Skeletal muscle tissue (tissue), 4 donors: ENCODE data around the gene TCF7L2. TPM values are rescaled to one million over a fixed set of nuclear protein-coding genes. Genes with fewer than 3 reads are reported as not detected.

ENCODE experiments used
- H3K27ac ChIP-seq: one replicate; pipeline ENCODE4 v1.7.0; 2013; ENCODE audit warnings: mild to moderate bottlenecking, low read depth, low read length, inconsistent platforms
- H3K27me3 ChIP-seq, 3 donors: one replicate each; pipeline ENCODE4 v1.7.0; 2013; ENCODE audit warnings: low read length in 3 of 3; ENCODE audit not compliant: control insufficient read depth in 3 of 3, insufficient read depth in 3 of 3
- H3K36me3 ChIP-seq, 3 donors: one replicate each; pipeline ENCODE4 v1.7.0; 2013; ENCODE audit warnings: low read length in 3 of 3; ENCODE audit not compliant: control insufficient read depth in 3 of 3, insufficient read depth in 3 of 3
- H3K4me1 ChIP-seq, 3 donors: one replicate each; pipeline ENCODE4 v1.7.0; 2013; ENCODE audit warnings: low read length in 3 of 3, mild to moderate bottlenecking in 3 of 3; ENCODE audit not compliant: control insufficient read depth in 3 of 3, insufficient read depth in 3 of 3
- H3K4me3 ChIP-seq, 3 donors: one replicate each; pipeline ENCODE4 v1.7.0; 2013; ENCODE audit warnings: low read length in 3 of 3
- H3K9ac ChIP-seq, 3 donors: one replicate each; pipeline ENCODE4 v1.7.0; 2013; ENCODE audit warnings: low read length in 3 of 3, mild to moderate bottlenecking in 3 of 3, moderate library complexity in 2 of 3, low read depth in 1 of 3
- H3K9me3 ChIP-seq, 3 donors: one replicate each; pipeline ENCODE4 v1.7.0; 2013; ENCODE audit warnings: low read length in 3 of 3; ENCODE audit not compliant: control insufficient read depth in 3 of 3
- total RNA-seq: library from RNA; depleted of rRNA; stranded (reverse); fragments of >200 nt; gene quantifications from one replicate; pipeline ENCODE4 v1.2.3, GENCODE V29; 2014
- donor health status: Osteomylitis.

The TCF7L2 gene
- total RNA-seq, 1 donor from 2014 or later = 33.9 TPM

DNA sequence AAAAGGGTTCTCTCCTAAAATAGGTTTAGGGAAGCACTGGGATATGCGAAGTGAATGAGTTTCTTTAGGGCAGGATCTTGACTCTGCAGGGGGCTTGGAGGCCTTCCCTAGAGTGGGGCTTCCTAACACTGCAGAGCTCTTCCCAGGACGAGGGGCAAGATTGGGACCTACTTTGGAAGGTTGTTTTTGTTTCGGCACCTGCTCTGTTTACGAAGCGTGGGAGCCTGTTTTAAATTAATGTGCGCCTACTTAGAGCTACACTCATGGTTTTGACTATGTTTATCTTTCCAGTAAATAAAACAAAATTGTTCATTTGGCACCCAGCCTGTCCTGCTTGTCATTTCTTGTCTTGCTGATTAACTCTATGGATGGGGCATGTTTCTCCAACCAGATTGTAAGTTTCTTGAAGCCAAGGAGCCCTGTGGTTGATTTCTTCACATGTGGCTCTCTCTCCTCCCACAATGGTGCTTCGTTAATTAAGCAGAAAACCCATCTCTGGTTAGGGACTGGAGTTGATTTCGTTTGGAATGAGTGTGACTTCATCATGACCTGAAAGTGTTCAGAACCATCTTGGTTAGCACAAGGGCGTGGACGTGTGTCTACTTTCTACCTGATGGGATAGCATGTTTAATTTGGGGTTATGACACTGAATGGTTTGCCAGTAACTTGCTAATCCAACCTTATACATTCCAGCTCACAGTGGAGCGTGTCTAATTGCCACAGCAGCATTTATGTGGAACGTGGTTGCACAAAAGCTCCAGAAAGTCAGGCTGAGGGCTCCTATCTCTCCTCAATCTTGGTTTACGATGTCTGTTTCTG lies 98.1 kb downstream of the TCF7L2 start:
- no peaks in the 10 kb centered on the region for H3K27me3 ChIP-seq
- H3K9me3 ChIP-seq = no peaks in the 10 kb centered on the region
- H3K36me3 ChIP-seq = no peaks in the 10 kb centered on the region
- no peak overlapping the region for H3K4me3 ChIP-seq
- H3K9ac ChIP-seq = no peak overlapping the region
- H3K4me1 ChIP-seq = peaks cover 3 to 13% (median 9%) of the 10 kb centered on the region in 3 donors
- H3K27ac ChIP-seq = peak overlapping the region; percentile 27

DNA sequence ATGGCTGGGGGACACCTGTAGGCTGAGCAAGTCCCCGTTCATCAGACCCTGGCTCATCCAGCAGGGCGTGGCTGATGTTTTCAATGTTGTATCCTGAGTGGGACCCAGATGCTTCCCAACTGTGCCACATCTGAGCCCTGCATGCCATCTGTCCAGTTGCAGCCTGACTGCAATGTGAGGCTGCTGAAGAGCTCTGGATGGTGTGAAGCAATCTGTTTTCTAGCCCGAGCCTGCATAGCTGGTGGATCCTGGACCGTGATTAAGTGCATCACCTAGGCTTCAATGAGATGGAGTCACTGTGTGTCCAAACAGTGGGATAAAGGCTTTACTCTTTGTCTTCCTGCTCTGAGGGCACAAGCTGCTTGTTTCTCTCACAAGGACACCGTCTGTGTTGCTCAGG lies 99.8 kb downstream of the TCF7L2 start:
- Histone ChIP-seq H3K9me3 (no peaks in the 10 kb centered on the region), H3K9ac (no peak overlapping the region), H3K27me3 (no peaks in the 10 kb centered on the region), H3K4me3 (no peak overlapping the region), H3K4me1 (peaks cover 3 to 13% (median 9%) of the 10 kb centered on the region in 3 donors), H3K36me3 (no peaks in the 10 kb centered on the region), H3K27ac (no peak overlapping the region)

DNA sequence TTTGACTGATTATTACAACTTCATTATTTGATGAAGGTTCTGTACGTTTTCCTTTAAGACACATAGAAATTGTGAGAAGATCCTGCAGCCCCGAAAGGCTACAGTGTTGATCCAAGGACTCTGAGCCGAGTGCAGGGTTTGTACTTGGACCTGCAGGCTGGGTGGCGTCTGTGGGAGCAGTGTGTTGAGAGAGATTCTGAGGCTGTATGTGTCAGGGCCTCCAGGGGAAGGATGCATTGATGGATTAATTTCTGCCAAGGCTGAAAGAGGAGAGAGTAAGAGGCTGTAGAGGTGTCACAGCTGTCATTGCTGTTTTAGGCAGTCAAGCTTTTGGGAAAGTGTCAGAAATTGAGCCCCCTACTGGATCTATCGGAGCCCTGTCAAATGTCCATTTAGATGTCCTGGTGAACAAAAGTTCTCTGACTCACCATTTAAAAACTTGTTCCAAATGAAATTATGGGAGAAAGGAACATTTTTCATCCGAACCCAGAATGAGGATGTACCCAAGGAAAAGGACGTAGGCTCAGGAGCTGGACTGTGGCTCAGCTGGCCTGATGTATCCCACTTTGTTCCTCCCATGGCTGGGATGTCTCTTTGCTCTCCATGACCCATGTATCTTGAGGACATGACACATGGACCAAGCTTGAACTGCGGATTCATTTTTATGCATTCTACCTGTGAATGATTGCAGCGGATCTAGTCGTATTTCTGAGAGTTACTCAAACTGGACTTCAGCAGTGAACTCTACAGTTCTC lies 102.2 kb downstream of the TCF7L2 start:
- Histone ChIP-seq H3K27me3 (no peaks in the 10 kb centered on the region), H3K9me3 (no peaks in the 10 kb centered on the region), H3K9ac (no peak overlapping the region), H3K4me1 (peaks cover 3 to 12% (median 9%) of the 10 kb centered on the region in 3 donors), H3K27ac (no peak overlapping the region), H3K36me3 (no peaks in the 10 kb centered on the region), H3K4me3 (no peak overlapping the region)

DNA sequence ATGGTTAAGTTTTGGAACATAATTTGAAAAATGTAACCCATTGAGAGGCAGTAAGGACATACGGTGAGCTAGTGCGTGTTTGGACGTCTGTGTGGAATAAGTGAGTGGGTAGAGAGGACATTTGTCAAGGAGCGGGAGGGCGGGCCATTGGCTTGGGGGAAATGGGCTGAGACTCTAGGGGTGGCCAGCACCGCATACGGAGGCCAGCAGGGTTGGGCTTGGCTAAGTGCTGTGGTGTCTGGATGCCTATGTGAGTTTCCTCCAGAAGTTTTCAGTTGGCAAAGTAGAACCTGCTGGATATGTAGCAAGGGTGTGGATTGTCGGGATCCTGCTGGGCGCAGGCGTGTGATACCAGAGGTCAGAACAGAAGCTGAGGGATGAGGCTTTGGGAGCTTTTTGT lies 103.0 kb downstream of the TCF7L2 start:
- H3K27ac ChIP-seq = peak overlapping the region; percentile 32
- H3K9ac ChIP-seq = no peak overlapping the region
- H3K27me3 ChIP-seq = no peaks in the 10 kb centered on the region
- H3K4me3 ChIP-seq = no peak overlapping the region
- H3K36me3 ChIP-seq = no peaks in the 10 kb centered on the region
- no peaks in the 10 kb centered on the region for H3K9me3 ChIP-seq
- H3K4me1 ChIP-seq = peaks cover 3 to 9% (median 7%) of the 10 kb centered on the region in 3 donors

DNA sequence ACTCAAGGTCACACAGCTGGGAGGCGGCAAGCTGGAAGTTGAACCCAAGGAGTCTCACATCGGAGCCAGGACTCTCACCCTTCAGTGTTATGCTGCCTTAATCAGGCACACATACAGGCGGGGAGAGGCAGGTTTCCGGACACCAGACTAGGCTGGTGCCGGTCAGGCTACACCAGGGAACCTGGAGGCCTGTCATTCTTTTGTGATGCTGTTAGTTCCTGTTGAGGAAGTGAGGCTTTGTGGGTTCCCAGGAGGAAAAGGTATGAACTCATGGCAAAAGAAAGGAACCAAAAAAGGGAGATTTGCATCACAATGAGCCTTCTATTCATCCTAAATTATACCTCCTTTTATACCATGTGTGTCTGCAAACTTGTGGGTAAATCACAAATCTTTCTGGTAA lies 103.8 kb downstream of the TCF7L2 start:
- Histone ChIP-seq H3K9me3 (no peaks in the 10 kb centered on the region), H3K36me3 (no peaks in the 10 kb centered on the region), H3K27me3 (no peaks in the 10 kb centered on the region), H3K9ac (no peak overlapping the region), H3K4me1 (peaks cover 9 to 14% (median 13%) of the 10 kb centered on the region in 3 donors), H3K4me3 (no peak overlapping the region), H3K27ac (peak overlapping the region; percentile 32)

GRCh38 chr10:113055458-113055857 lies 105.4 kb downstream of the TCF7L2 start:
- H3K9me3 ChIP-seq = no peaks in the 10 kb centered on the region
- no peaks in the 10 kb centered on the region for H3K36me3 ChIP-seq
- H3K4me3 ChIP-seq = no peak overlapping the region
- H3K27me3 ChIP-seq = no peaks in the 10 kb centered on the region
- H3K9ac ChIP-seq = no peak overlapping the region
- no peak overlapping the region for H3K27ac ChIP-seq
- peaks cover 14 to 28% (median 26%) of the 10 kb centered on the region in 3 donors for H3K4me1 ChIP-seq

- Histone ChIP-seq H3K9ac (no peak overlapping the region), H3K4me1 (peaks cover 20 to 33% (median 32%) of the 10 kb centered on the region in 3 donors), H3K36me3 (no peaks in the 10 kb centered on the region), H3K4me3 (no peak overlapping the region), H3K27ac (no peak overlapping the region), H3K27me3 (no peaks in the 10 kb centered on the region), H3K9me3 (no peaks in the 10 kb centered on the region)
Observed at GRCh38 chr10:113056030-113056429, 106.0 kb downstream of the TCF7L2 start.

DNA sequence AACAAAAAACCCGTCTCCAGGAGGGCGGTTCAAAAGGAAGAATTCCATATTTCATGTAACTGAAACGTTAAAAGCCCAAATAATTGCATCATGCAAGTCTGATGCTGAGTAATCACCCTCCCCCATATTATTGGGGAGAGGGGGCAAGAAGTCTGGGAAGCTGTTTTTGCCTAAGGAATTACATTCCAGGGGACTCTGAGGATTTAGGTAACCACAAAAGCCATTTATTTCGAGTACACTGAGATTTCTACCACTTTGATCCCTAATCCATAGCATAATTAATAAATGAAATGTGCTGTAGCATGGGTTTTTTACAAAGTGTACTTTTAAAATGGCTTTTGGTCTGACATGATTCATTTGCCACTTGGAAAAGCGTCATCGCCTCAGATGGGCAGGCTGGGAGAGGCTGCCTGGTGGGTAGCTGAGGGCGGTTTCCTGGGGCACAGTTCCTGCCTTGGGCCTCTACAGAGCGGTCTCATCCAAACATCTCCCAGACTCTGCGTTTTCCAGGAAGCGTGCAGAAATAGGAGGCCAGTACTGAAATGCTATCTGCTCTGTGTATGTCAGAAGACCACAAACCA lies 106.5 kb downstream of the TCF7L2 start:
- H3K27ac ChIP-seq = peak overlapping the region; percentile 28
- H3K27me3 ChIP-seq = no peaks in the 10 kb centered on the region
- H3K9ac ChIP-seq = no peak overlapping the region
- no peak overlapping the region for H3K4me3 ChIP-seq
- H3K9me3 ChIP-seq = no peaks in the 10 kb centered on the region
- H3K4me1 ChIP-seq = peaks cover 24 to 37% (median 36%) of the 10 kb centered on the region in 3 donors
- H3K36me3 ChIP-seq = no peaks in the 10 kb centered on the region

GRCh38 chr10:113057948-113058522 lies 108.0 kb downstream of the TCF7L2 start:
- Histone ChIP-seq H3K9ac (no peak overlapping the region), H3K4me3 (no peak overlapping the region), H3K4me1 (peaks cover 21 to 38% (median 36%) of the 10 kb centered on the region in 3 donors), H3K27me3 (no peaks in the 10 kb centered on the region), H3K36me3 (peaks cover 0 to 3% (median 0%) of the 10 kb centered on the region in 3 donors), H3K27ac (peak overlapping the region; percentile 31), H3K9me3 (no peaks in the 10 kb centered on the region)
